Astrocyte (in vitro differentiated cells and primary cell): ENCODE results near the gene FNDC3B. TPM values are rescaled to one million over a fixed set of nuclear protein-coding genes. Genes with fewer than 3 reads are reported as not detected.

ENCODE experiments used
- DNase-seq: peaks from one replicate; pipeline ENCODE4 v3.0.0-alpha.2; 2010; ENCODE audit warnings: low read depth
- FAIRE-seq: peaks from 2 replicates; lab custom pipeline; 2011; peaks lifted over from hg19 to GRCh38; lab: Jason Lieb, UNC
- H2AFZ ChIP-seq: 2 replicates; pipeline ENCODE4 v1.6.0; 2012; ENCODE audit warnings: low read depth, low read length, inconsistent platforms
- H3K27ac ChIP-seq: 2 replicates; pipeline ENCODE4 v1.5.1; 2011; ENCODE audit warnings: low read depth, low read length, inconsistent platforms
- H3K27me3 ChIP-seq: 2 replicates; pipeline ENCODE4 v1.6.0; 2011; ENCODE audit warnings: low read length, inconsistent platforms; ENCODE audit not compliant: insufficient read depth
- H3K36me3 ChIP-seq: 2 replicates; pipeline ENCODE4 v1.5.1; 2011; ENCODE audit warnings: low read length, inconsistent platforms; ENCODE audit not compliant: insufficient read depth
- H3K4me1 ChIP-seq: 2 replicates; pipeline ENCODE4 v1.5.1; 2011; ENCODE audit warnings: low read length, inconsistent platforms; ENCODE audit not compliant: insufficient read depth
- H3K4me2 ChIP-seq: 2 replicates; pipeline ENCODE4 v1.6.0; 2012; ENCODE audit warnings: low read length, inconsistent platforms
- H3K4me3 ChIP-seq: 2 replicates; pipeline ENCODE4 v1.5.1; 2011; ENCODE audit warnings: low read depth, mild to moderate bottlenecking, low read length, inconsistent platforms; ENCODE audit not compliant: insufficient read depth
- H3K79me2 ChIP-seq: 2 replicates; pipeline ENCODE4 v1.6.0; 2012; ENCODE audit warnings: mild to moderate bottlenecking, low read length, inconsistent platforms; ENCODE audit not compliant: insufficient read depth
- H3K9ac ChIP-seq: 2 replicates; pipeline ENCODE4 v1.6.0; 2012; ENCODE audit warnings: mild to moderate bottlenecking, low read length, inconsistent platforms
- H3K9me3 ChIP-seq: 2 replicates; pipeline ENCODE4 v1.5.1; 2012; ENCODE audit warnings: low read depth, mild to moderate bottlenecking, low read length, inconsistent platforms; ENCODE audit not compliant: insufficient read depth
- H4K20me1 ChIP-seq: 2 replicates; pipeline ENCODE4 v1.6.0; 2012; ENCODE audit warnings: low read length, inconsistent platforms; ENCODE audit not compliant: insufficient read depth
- H3K27ac Mint-ChIP-seq: one replicate; pipeline ENCODE4 v1.8.0; 2021; ENCODE audit warnings: mild to moderate bottlenecking, mixed read lengths; ENCODE audit not compliant: unreplicated experiment
- H3K27me3 Mint-ChIP-seq: one replicate; pipeline ENCODE4 v1.8.0; 2021; ENCODE audit warnings: low read depth, mixed read lengths; ENCODE audit not compliant: unreplicated experiment
- H3K36me3 Mint-ChIP-seq: one replicate; pipeline ENCODE4 v1.8.0; 2021; ENCODE audit warnings: low read depth, mixed read lengths; ENCODE audit not compliant: unreplicated experiment
- H3K4me1 Mint-ChIP-seq: one replicate; pipeline ENCODE4 v1.8.0; 2021; ENCODE audit warnings: low read depth, mixed read lengths; ENCODE audit not compliant: unreplicated experiment
- H3K4me3 Mint-ChIP-seq: one replicate; pipeline ENCODE4 v1.8.0; 2021; ENCODE audit warnings: mild to moderate bottlenecking, moderate library complexity, mixed read lengths; ENCODE audit not compliant: unreplicated experiment
- H3K9me3 Mint-ChIP-seq: one replicate; pipeline ENCODE4 v1.8.0; 2021; ENCODE audit warnings: mild to moderate bottlenecking, mixed read lengths; ENCODE audit not compliant: unreplicated experiment
- EZH2 ChIP-seq: IDR thresholded peaks from 2 replicates; pipeline ENCODE4 v1.6.1; 2012; ENCODE audit warnings: mild to moderate bottlenecking, low read length, inconsistent platforms; ENCODE audit not compliant: insufficient read depth
- total RNA-seq: library from RNA; stranded (reverse); gene quantifications from 2 replicates; pipeline ENCODE4 v1.2.1, GENCODE V29; 2021
- TF ChIP-seq, protein P1 (sequence below): IDR thresholded peaks from 2 replicates; pipeline ENCODE4 v1.5.1; 2011; ENCODE audit warnings: low read depth, mild to moderate bottlenecking, inconsistent platforms, low read length, moderate library complexity; ENCODE audit not compliant: insufficient read depth

Gene FNDC3B
- total RNA-seq, 1 donor from 2014 or later: 327 TPM

DNA sequence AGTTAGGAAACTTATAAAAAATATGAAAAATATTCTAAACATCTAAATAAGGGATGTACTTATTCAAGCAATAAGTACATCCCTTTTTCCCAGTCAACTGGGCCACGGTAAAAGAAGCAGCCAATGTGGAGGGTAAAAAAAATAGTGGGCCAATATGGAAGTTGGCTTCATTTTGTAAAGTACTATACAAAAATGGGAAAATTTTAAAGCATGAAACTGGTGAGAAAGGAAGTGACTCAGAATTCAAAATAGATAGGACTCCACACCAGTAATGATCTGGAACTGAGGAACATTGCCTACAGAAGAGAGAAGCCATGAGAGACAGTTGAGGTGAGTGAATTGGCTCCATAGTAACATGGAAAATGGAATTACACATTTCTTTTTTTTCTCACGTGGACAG lies 108.9 kb downstream of the FNDC3B start:
- Mint-ChIP-seq H3K4me1 (peaks cover 78% of the 10 kb centered on the region), H3K36me3 (peaks cover 28% of the 10 kb centered on the region), H3K27me3 (no peaks in the 10 kb centered on the region), H3K27ac (peak overlapping the region; percentile 74), H3K9me3 (peaks cover 1% of the 10 kb centered on the region), H3K4me3 (no peak overlapping the region)
- Histone ChIP-seq H4K20me1 (peaks cover 9% of the 10 kb centered on the region), H3K79me2 (peaks cover 91% of the 10 kb centered on the region), H3K9ac (no peak overlapping the region), H3K4me3 (no peak overlapping the region), H2AFZ (no peak overlapping the region), H3K36me3 (peaks cover 8% of the 10 kb centered on the region), H3K27me3 (no peaks in the 10 kb centered on the region), H3K4me1 (peaks cover 35% of the 10 kb centered on the region), H3K4me2 (peak overlapping the region; percentile 2), H3K9me3 (no peaks in the 10 kb centered on the region), H3K27ac (peak overlapping the region; percentile 17)
- peak; percentile 42 for DNase-seq
- TF ChIP-seq, protein P1, sequence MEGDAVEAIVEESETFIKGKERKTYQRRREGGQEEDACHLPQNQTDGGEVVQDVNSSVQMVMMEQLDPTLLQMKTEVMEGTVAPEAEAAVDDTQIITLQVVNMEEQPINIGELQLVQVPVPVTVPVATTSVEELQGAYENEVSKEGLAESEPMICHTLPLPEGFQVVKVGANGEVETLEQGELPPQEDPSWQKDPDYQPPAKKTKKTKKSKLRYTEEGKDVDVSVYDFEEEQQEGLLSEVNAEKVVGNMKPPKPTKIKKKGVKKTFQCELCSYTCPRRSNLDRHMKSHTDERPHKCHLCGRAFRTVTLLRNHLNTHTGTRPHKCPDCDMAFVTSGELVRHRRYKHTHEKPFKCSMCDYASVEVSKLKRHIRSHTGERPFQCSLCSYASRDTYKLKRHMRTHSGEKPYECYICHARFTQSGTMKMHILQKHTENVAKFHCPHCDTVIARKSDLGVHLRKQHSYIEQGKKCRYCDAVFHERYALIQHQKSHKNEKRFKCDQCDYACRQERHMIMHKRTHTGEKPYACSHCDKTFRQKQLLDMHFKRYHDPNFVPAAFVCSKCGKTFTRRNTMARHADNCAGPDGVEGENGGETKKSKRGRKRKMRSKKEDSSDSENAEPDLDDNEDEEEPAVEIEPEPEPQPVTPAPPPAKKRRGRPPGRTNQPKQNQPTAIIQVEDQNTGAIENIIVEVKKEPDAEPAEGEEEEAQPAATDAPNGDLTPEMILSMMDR: no peak
- no peak for TF ChIP-seq EZH2
- FAIRE-seq: no peak

DNA sequence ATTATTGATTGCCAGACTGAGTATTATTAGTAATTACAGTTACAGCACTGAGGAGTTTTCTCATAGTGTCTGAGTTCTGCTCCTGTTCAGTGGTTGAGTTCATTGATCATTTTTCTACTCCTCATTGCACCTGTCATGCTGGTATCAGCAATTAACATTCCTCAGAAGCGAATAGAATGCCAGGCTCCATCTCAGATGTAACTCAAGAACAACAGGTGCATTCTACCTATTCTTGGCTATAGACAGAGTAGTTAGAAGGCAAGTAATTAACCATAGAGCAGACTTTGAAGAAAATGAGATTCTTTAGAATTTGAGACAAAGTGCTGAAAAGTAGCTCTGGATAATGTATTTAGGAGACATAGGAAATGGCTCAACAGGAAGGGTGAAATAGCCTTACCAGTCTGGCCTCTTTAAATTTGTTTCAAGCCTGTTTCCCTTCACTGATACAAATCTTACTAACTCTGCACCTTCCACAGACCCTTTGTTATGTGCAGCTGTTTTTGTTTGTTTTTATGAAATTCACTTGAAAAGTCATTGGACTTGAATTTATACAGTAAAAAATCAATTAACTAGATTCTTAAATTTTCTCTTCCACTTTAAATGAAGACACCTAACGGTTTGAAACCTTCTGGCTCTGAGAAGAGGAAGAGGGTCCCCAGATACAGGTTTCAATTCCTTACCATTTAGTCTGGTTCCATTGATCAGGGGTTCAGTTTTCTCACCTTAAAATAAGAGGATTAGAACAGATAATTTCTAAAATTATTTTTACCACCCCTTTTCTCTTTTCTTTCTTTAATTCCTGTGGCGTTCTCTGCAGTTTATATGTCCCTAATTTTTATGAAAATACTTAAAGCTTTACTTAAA lies 109.6 kb downstream of the FNDC3B start:
- H3K36me3 Mint-ChIP-seq: peaks cover 27% of the 10 kb centered on the region
- no peak for FAIRE-seq

More for the DNA sequence above, 109.6 kb downstream of the FNDC3B start:
- H3K4me2 ChIP-seq: peak overlapping the region; percentile 2
- TF ChIP-seq, protein P1: no peak
- no peak for TF ChIP-seq EZH2
- no peaks in the 10 kb centered on the region for H3K27me3 Mint-ChIP-seq
- peaks cover 8% of the 10 kb centered on the region for H3K36me3 ChIP-seq
- peaks cover 9% of the 10 kb centered on the region for H4K20me1 ChIP-seq
- H3K9me3 Mint-ChIP-seq: peaks cover 1% of the 10 kb centered on the region
- peak overlapping the region; percentile 74 for H3K27ac Mint-ChIP-seq
- H3K27ac ChIP-seq: peak overlapping the region; percentile 17
- no peak overlapping the region for H3K4me3 ChIP-seq
- peaks cover 81% of the 10 kb centered on the region for H3K4me1 Mint-ChIP-seq
- H3K9me3 ChIP-seq: no peaks in the 10 kb centered on the region
- peaks cover 89% of the 10 kb centered on the region for H3K79me2 ChIP-seq
- H3K4me3 Mint-ChIP-seq: peak overlapping the region; percentile 52
- H2AFZ ChIP-seq: no peak overlapping the region
- H3K27me3 ChIP-seq: no peaks in the 10 kb centered on the region
- DNase-seq: no peak
- H3K4me1 ChIP-seq: peaks cover 41% of the 10 kb centered on the region
- H3K9ac ChIP-seq: no peak overlapping the region
